SK-N-SH (cell line): Measurements from ENCODE around the gene PCP2. TPM values are rescaled to one million over a fixed set of nuclear protein-coding genes. Genes with fewer than 3 reads are reported as not detected.

Experiments
- CTCF ChIA-PET: fragments of 300-600, 350-600 bp; formaldehyde crosslinking; extraction: SDS; loops from one replicate; lab custom pipeline; 2021; lab: Yijun Ruan, JAX
- POLR2A ChIA-PET: fragments of 350-600 bp; sonication (Branson Sonifier 250); formaldehyde crosslinking; extraction: SDS; loops from one replicate; lab custom pipeline; 2020; ENCODE audit warnings: antibody characterized with exemption, inconsistent platforms; lab: Yijun Ruan, JAX
- DNase-seq: peaks from one replicate; pipeline ENCODE4 v3.0.0; 2012
- H2AFZ ChIP-seq: fragments of 200-600 bp; sonication (generic); 2 replicates; pipeline ENCODE4 v1.8.1; 2016; ENCODE audit warnings: antibody characterized with exemption, mild to moderate bottlenecking, low read depth
- H3F3A ChIP-seq: fragments of 200-600 bp; sonication (generic); replicated peaks from 2 replicates; pipeline ENCODE3; 2016; ENCODE audit warnings: antibody characterized with exemption, mild to moderate bottlenecking; ENCODE audit not compliant: insufficient read depth
- H3K27ac ChIP-seq, 2 experiments: fragments of 200-500 bp in 1 of 2; fragments of 200-600 bp in 1 of 2; sonication (Bioruptor generic) in 1 of 2; sonication (generic), shearing (Covaris generic) in 1 of 2; 2 replicates each; pipeline versions ENCODE4 v1.5.1 to v1.6.1; 2014 to 2016; ENCODE audit warnings: low read depth in 2 of 2, inconsistent platforms in 1 of 2, low read length in 1 of 2, mild to moderate bottlenecking in 1 of 2, mixed read lengths in 1 of 2
- H3K27me3 ChIP-seq: fragments of 200-600 bp; sonication (generic), shearing (Covaris generic); 2 replicates; pipeline ENCODE4 v1.6.1; 2016; ENCODE audit warnings: mixed run types; ENCODE audit not compliant: insufficient read depth
- H3K36me3 ChIP-seq, 2 experiments: fragments of 200-500 bp in 1 of 2; fragments of 200-600 bp in 1 of 2; sonication (Bioruptor generic) in 1 of 2; sonication (generic) in 1 of 2; replicated peaks in 1 of 2; 2 replicates each; pipeline versions ENCODE3 to v1.5.1; 2014 to 2016; ENCODE audit warnings: low read length in 1 of 2, mild to moderate bottlenecking in 1 of 2; ENCODE audit not compliant: insufficient read depth in 2 of 2, control insufficient read depth in 1 of 2
- H3K4me1 ChIP-seq, 2 experiments: fragments of 200-500 bp in 1 of 2; fragments of 200-600 bp in 1 of 2; sonication (Bioruptor generic) in 1 of 2; sonication (generic), shearing (Covaris generic) in 1 of 2; 2 replicates each; pipeline versions ENCODE4 v1.5.1 to v1.6.1; 2014 to 2016; ENCODE audit warnings: low read depth in 1 of 2, low read length in 1 of 2, mixed run types in 1 of 2; ENCODE audit not compliant: insufficient read depth in 2 of 2, control insufficient read depth in 1 of 2
- H3K4me2 ChIP-seq: fragments of 200-600 bp; sonication (generic), shearing (Covaris generic); 2 replicates; pipeline ENCODE4 v1.6.1; 2017; ENCODE audit warnings: mixed run types
- H3K4me3 ChIP-seq, 2 experiments: fragments of 200-500 bp in 1 of 2; fragments of 200-600 bp in 1 of 2; sonication (Bioruptor generic) in 1 of 2; sonication (generic), shearing (Covaris generic) in 1 of 2; 2 replicates each; pipeline versions ENCODE4 v1.5.1 to v1.8.1; 2014 to 2016; ENCODE audit warnings: low read depth in 2 of 2, inconsistent platforms in 1 of 2, low read length in 1 of 2, mild to moderate bottlenecking in 1 of 2, mixed read lengths in 1 of 2, moderate library complexity in 1 of 2
- H3K79me2 ChIP-seq: fragments of 200-600 bp; sonication (generic); 2 replicates; pipeline ENCODE4 v1.8.1; 2017; ENCODE audit warnings: mild to moderate bottlenecking; ENCODE audit not compliant: insufficient read depth
- H3K9ac ChIP-seq: fragments of 200-600 bp; sonication (generic); 2 replicates; pipeline ENCODE4 v1.6.1; 2017; ENCODE audit warnings: mixed run types
- H3K9me2 ChIP-seq: fragments of 200-600 bp; sonication (generic); 2 replicates; pipeline ENCODE4 v1.6.1; 2017; ENCODE audit warnings: mixed run types
- H3K9me3 ChIP-seq: fragments of 200-600 bp; sonication (generic); 2 replicates; pipeline ENCODE4 v1.6.1; 2017; ENCODE audit warnings: mixed run types, mild to moderate bottlenecking, moderate library complexity
- H4K20me1 ChIP-seq: fragments of 200-600 bp; sonication (generic); 2 replicates; pipeline ENCODE4 v1.6.1; 2017; ENCODE audit warnings: mild to moderate bottlenecking, mixed run types; ENCODE audit not compliant: insufficient read depth
- ELF1 ChIP-seq: IDR thresholded peaks from 2 replicates; pipeline ENCODE4 v1.4.0; 2012
- EP300 ChIP-seq, 2 experiments: IDR thresholded peaks; 2 replicates each; pipeline versions ENCODE4 v1.4.0 to v1.6.1; 2012; ENCODE audit warnings: borderline replicate concordance in 1 of 2, low read depth in 1 of 2, low read length in 1 of 2
- EZH2phosphoT487 ChIP-seq: fragments of 200-600 bp; sonication (generic); IDR thresholded peaks from 2 replicates; pipeline ENCODE4 v1.6.1; 2017; ENCODE audit warnings: low read depth, mixed run types, mild to moderate bottlenecking, antibody characterized with exemption, moderate library complexity, borderline replicate concordance
- FOSL2 ChIP-seq: IDR thresholded peaks from 2 replicates; pipeline ENCODE4 v1.4.0; 2012; ENCODE audit warnings: low read depth, mild to moderate bottlenecking, moderate library complexity, borderline replicate concordance
- FOXJ3 ChIP-seq: sonication (generic); formaldehyde crosslinking; IDR thresholded peaks from 2 replicates; pipeline ENCODE4 v1.5.1; 2020; ENCODE audit warnings: mild to moderate bottlenecking, missing genetic modification reagents
- FOXM1 ChIP-seq: IDR thresholded peaks from 2 replicates; pipeline ENCODE4 v1.4.0; 2012; ENCODE audit warnings: low read depth, mild to moderate bottlenecking
- GABPA ChIP-seq: IDR thresholded peaks from 2 replicates; pipeline ENCODE4 v1.4.0; 2012; ENCODE audit warnings: low read depth, mild to moderate bottlenecking
- IRF3 ChIP-seq: fragments of 150-350 bp; IDR thresholded peaks from 2 replicates; pipeline ENCODE4 v1.6.1; 2016; ENCODE audit warnings: mild to moderate bottlenecking, low read depth, low read length
- JUND ChIP-seq: IDR thresholded peaks from 2 replicates; pipeline ENCODE4 v1.4.0; 2012
- MEF2A ChIP-seq: IDR thresholded peaks from 2 replicates; pipeline ENCODE4 v1.4.0; 2012; ENCODE audit warnings: low read depth, borderline replicate concordance
- NFIC ChIP-seq: IDR thresholded peaks from 2 replicates; pipeline ENCODE4 v1.4.0; 2012; ENCODE audit warnings: borderline replicate concordance
- NRF1 ChIP-seq: IDR thresholded peaks from 2 replicates; pipeline ENCODE4 v1.6.1; 2012; ENCODE audit warnings: low read depth, mild to moderate bottlenecking, low read length
- RAD21 ChIP-seq: IDR thresholded peaks from 2 replicates; pipeline ENCODE4 v1.6.1; 2012; ENCODE audit warnings: mild to moderate bottlenecking, low read length
- REST ChIP-seq: IDR thresholded peaks from 2 replicates; pipeline ENCODE4 v1.6.1; 2012; ENCODE audit warnings: mild to moderate bottlenecking, low read depth, low read length, moderate library complexity
- SIN3A ChIP-seq: IDR thresholded peaks from 2 replicates; pipeline ENCODE4 v1.6.1; 2012; ENCODE audit warnings: low read depth, mild to moderate bottlenecking, low read length, moderate library complexity, borderline replicate concordance
- SMC3 ChIP-seq: IDR thresholded peaks from 2 replicates; pipeline ENCODE4 v1.6.1; 2012; ENCODE audit warnings: low read depth, low read length, improper control_type of control experiment
- TAF1 ChIP-seq: IDR thresholded peaks from 2 replicates; pipeline ENCODE4 v1.6.1; 2012; ENCODE audit warnings: low read depth, mild to moderate bottlenecking, low read length, moderate library complexity, borderline replicate concordance
- TCF12 ChIP-seq: IDR thresholded peaks from 2 replicates; pipeline ENCODE4 v1.4.0; 2012
- USF1 ChIP-seq: IDR thresholded peaks from 2 replicates; pipeline ENCODE4 v1.4.0; 2012; ENCODE audit warnings: low read depth, borderline replicate concordance
- ZBTB33 ChIP-seq: IDR thresholded peaks from 2 replicates; pipeline ENCODE4 v1.4.0; 2012; ENCODE audit warnings: low read depth, borderline replicate concordance
- WGBS: methylation state at CpG from one replicate; pipeline ENCODE4 v1.1.6; 2017; ENCODE audit warnings: low lambda C conversion rate; 5-methylcytosine and 5-hydroxymethylcytosine counted together
- polyA plus RNA-seq, 3 experiments: library from polyadenylated mRNA; depleted of rRNA; stranded (reverse); fragments of >200 nt; gene quantifications; 2 replicates each; pipeline ENCODE4 v1.2.3, GENCODE V29; 2012

The PCP2 gene
- polyA plus RNA-seq, 1 of the 3 experiments (the other 2 are of a cell fraction), result not detected

- H3K27me3 ChIP-seq, result peaks cover 17% of the 10 kb centered on the region
- H3K36me3 ChIP-seq, result no peaks in the 10 kb centered on the region
- TF ChIP-seq RAD21 (no peak), GABPA (no peak), SMC3 (no peak), FOXM1 (no peak), ELF1 (no peak), TAF1 (no peak), EZH2phosphoT487 (no peak), USF1 (no peak), EP300 (IDR thresholded peaks at IDR 0.05; ENCODE audit: borderline replicate concordance in 1 of 2, low read depth in 1 of 2, low read length in 1 of 2) (no peak), FOSL2 (no peak), ZBTB33 (no peak), SIN3A (no peak), MEF2A (no peak), IRF3 (no peak), REST (no peak), FOXJ3 (CRISPR knock-in tag) (no peak), NRF1 (no peak), TCF12 (no peak), JUND (no peak), NFIC (no peak)
- peaks cover 0 to 2% of the 10 kb centered on the region in 2 experiments; a peak in 1 of 4 replicates for H3K4me1 ChIP-seq
- POLR2A ChIA-PET, result no interaction called here
- no peak overlapping the region for H3K9ac ChIP-seq
- no peaks in the 10 kb centered on the region for H3K9me3 ChIP-seq
- no peak for DNase-seq
- no peaks in the 10 kb centered on the region for H4K20me1 ChIP-seq
- H3K27ac ChIP-seq, result no peak overlapping the region
- CTCF ChIA-PET, result interaction anchor here (0.6 to 3.6 kb wide), 6 partner anchors 12 to 509 kb away, joined by 3 to 17 read pairs (median 6); partner anchors contain the start of gene TRAPPC5
- H3K4me3 ChIP-seq, result no peak overlapping the region
- H3K79me2 ChIP-seq, result no peaks in the 10 kb centered on the region
- H3K9me2 ChIP-seq, result no peaks in the 10 kb centered on the region
- no peak overlapping the region for H3K4me2 ChIP-seq
- 40% methylated on average over 11 of the region's 14 CpGs for WGBS
- H2AFZ ChIP-seq, result no peak overlapping the region
- no peaks in the 10 kb centered on the region for H3F3A ChIP-seq
These were observed 23.7 kb upstream of the PCP2 start for GRCh38 chr19:7657131-7657751.
